ENCODE measurements around the gene NRP1.

NRP1 gene

DNA sequence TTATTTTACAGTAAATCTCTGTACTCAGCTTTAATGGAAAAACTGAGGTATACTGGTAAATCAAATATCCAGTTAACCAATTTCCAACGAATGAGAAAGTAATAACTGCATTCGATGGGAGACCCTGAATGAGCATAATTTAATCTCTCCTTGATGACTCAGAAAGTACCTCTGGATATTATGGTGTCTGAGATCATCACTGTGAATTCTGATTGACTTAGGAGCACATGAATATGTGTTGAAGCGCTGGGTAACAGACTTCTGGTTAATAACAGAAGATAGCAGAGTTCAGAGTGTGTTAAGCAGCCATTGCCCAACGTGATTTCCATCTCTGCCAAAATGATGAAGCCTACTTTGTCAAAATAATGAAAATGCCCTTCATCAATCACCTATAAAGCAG is 116.6 kb downstream of the NRP1 start:
- Mint-ChIP-seq H3K4me3 (no peak overlapping the region), H3K27ac (no peak overlapping the region), H3K4me1 (peaks cover 19% of the 10 kb centered on the region), H3K9me3 (peaks cover 6% of the 10 kb centered on the region), H3K36me3 (peaks cover 3% of the 10 kb centered on the region), H3K27me3 (no peaks in the 10 kb centered on the region)

DNA sequence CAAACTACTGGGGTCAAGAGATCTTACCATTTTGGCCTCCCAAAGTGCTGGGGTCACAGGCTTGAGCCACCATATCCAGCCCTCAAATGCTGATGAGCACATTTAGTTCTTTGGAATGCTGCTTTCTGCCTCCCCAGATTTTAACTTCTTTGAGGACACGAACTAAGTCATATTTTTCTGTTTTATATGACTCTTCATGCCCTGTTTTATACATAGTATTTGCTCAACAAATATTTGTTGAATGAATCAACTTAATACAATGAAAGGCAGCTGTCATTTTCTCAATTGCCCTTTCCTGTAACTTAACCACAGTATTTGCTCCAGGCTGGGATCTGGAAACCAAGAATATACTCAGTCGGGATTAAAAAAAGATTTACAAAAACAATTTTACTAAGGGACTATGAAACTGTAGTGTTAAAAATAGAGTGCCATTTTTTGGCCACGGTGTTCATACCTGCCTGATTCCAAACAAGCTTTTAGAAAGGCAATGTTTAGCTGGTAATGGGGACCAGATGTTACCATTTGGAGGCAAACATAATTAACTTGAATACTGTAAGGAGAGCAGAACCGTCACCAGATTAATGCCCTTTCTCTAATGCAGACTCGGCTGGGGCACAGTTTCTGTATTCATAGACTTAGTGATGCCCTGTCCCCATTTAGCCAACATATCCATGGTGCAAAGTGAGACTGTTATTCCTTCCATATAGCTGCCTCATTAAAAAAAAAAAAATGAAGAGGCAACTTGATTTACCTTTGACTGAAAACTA is 117.6 kb downstream of the NRP1 start:
- Mint-ChIP-seq H3K36me3 (peaks cover 3% of the 10 kb centered on the region), H3K27ac (no peak overlapping the region), H3K4me1 (peaks cover 19% of the 10 kb centered on the region), H3K4me3 (no peak overlapping the region), H3K27me3 (no peaks in the 10 kb centered on the region), H3K9me3 (peaks cover 6% of the 10 kb centered on the region)

DNA sequence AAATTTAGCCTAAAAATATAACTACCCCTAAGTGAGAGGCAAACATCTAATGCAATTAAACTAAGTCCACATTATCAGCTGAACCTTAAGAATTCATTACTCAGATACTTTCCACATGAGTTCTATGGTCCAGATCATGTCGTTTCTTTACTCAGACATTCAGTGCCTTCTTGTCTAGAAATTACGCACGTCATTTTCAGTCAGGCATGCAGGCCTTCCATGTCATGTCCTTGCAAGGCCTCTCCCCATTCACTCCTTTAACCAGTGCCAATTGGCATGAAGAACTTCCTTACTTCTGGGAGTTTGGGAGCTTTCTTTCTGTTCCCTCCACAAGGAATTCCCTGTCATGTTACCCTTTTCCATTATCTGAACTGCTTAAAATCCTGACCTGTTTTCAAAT is 118.8 kb downstream of the NRP1 start:
- H3K27ac Mint-ChIP-seq: peak overlapping the region; percentile 30
- H3K4me1 Mint-ChIP-seq: peaks cover 30% of the 10 kb centered on the region
- no peaks in the 10 kb centered on the region for H3K27me3 Mint-ChIP-seq
- peaks cover 3% of the 10 kb centered on the region for H3K36me3 Mint-ChIP-seq
- peaks cover 6% of the 10 kb centered on the region for H3K9me3 Mint-ChIP-seq
- no peak overlapping the region for H3K4me3 Mint-ChIP-seq

GRCh38 chr10:33215154-33215553 is 119.3 kb downstream of the NRP1 start:
- Mint-ChIP-seq H3K27me3 (no peaks in the 10 kb centered on the region), H3K4me1 (peaks cover 34% of the 10 kb centered on the region), H3K27ac (no peak overlapping the region), H3K36me3 (peaks cover 3% of the 10 kb centered on the region), H3K4me3 (no peak overlapping the region), H3K9me3 (peaks cover 6% of the 10 kb centered on the region)

DNA sequence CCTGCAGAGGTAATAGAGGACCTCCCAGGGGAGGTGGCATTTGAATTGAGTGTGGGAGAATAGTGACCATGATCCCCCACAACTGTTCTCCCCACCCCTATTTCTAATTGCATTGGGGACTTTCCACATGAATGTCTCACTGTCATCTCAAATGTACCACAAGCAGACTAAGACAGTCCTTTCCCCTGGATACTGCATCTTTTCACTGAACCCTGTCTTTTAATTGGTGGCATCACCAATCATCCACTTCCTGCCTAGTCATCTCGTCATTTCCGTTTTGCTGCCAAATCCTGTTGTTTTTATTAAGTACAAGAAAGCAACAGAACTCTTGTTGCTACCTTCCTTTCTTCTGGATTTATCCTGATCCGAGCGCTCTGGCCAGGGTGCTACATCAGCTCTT is 120.3 kb downstream of the NRP1 start:
- H3K36me3 Mint-ChIP-seq: peaks cover 3% of the 10 kb centered on the region
- H3K4me1 Mint-ChIP-seq: peaks cover 34% of the 10 kb centered on the region
- no peak overlapping the region for H3K4me3 Mint-ChIP-seq
- peaks cover 6% of the 10 kb centered on the region for H3K9me3 Mint-ChIP-seq
- H3K27ac Mint-ChIP-seq: peak overlapping the region; percentile 43
- H3K27me3 Mint-ChIP-seq: no peaks in the 10 kb centered on the region

GRCh38 chr10:33212061-33212748 is 122.3 kb downstream of the NRP1 start:
- Mint-ChIP-seq H3K9me3 (peaks cover 6% of the 10 kb centered on the region), H3K27ac (no peak overlapping the region), H3K27me3 (no peaks in the 10 kb centered on the region), H3K36me3 (peaks cover 3% of the 10 kb centered on the region), H3K4me3 (no peak overlapping the region), H3K4me1 (peaks cover 34% of the 10 kb centered on the region)

GRCh38 chr10:33211106-33211878 is 123.2 kb downstream of the NRP1 start:
- peak overlapping the region; percentile 30 for H3K4me3 Mint-ChIP-seq
- H3K27ac Mint-ChIP-seq: peak overlapping the region; percentile 90
- H3K4me1 Mint-ChIP-seq: peaks cover 34% of the 10 kb centered on the region
- H3K27me3 Mint-ChIP-seq: no peaks in the 10 kb centered on the region
- H3K9me3 Mint-ChIP-seq: peaks cover 6% of the 10 kb centered on the region
- H3K36me3 Mint-ChIP-seq: peaks cover 3% of the 10 kb centered on the region

GRCh38 chr10:33209802-33210201 is 124.7 kb downstream of the NRP1 start:
- Mint-ChIP-seq H3K27me3 (no peaks in the 10 kb centered on the region), H3K4me1 (peaks cover 25% of the 10 kb centered on the region), H3K9me3 (peaks cover 6% of the 10 kb centered on the region), H3K27ac (no peak overlapping the region), H3K36me3 (peaks cover 3% of the 10 kb centered on the region), H3K4me3 (no peak overlapping the region)

- Mint-ChIP-seq H3K9me3 (no peaks in the 10 kb centered on the region), H3K4me1 (peaks cover 15% of the 10 kb centered on the region), H3K4me3 (no peak overlapping the region), H3K27me3 (no peaks in the 10 kb centered on the region), H3K36me3 (no peaks in the 10 kb centered on the region), H3K27ac (peak overlapping the region; percentile 35)
These were observed 126.3 kb downstream of the NRP1 start for GRCh38 chr10:33208166-33208565.

GRCh38 chr10:33204031-33204430 is 130.4 kb downstream of the NRP1 start:
- Mint-ChIP-seq H3K4me1 (no peaks in the 10 kb centered on the region), H3K9me3 (no peaks in the 10 kb centered on the region), H3K27me3 (no peaks in the 10 kb centered on the region), H3K4me3 (no peak overlapping the region), H3K36me3 (no peaks in the 10 kb centered on the region), H3K27ac (no peak overlapping the region)

- no peak overlapping the region for H3K27ac Mint-ChIP-seq
- H3K4me1 Mint-ChIP-seq: no peaks in the 10 kb centered on the region
These were observed 132.5 kb downstream of the NRP1 start for GRCh38 chr10:33201971-33202370.

DNA sequence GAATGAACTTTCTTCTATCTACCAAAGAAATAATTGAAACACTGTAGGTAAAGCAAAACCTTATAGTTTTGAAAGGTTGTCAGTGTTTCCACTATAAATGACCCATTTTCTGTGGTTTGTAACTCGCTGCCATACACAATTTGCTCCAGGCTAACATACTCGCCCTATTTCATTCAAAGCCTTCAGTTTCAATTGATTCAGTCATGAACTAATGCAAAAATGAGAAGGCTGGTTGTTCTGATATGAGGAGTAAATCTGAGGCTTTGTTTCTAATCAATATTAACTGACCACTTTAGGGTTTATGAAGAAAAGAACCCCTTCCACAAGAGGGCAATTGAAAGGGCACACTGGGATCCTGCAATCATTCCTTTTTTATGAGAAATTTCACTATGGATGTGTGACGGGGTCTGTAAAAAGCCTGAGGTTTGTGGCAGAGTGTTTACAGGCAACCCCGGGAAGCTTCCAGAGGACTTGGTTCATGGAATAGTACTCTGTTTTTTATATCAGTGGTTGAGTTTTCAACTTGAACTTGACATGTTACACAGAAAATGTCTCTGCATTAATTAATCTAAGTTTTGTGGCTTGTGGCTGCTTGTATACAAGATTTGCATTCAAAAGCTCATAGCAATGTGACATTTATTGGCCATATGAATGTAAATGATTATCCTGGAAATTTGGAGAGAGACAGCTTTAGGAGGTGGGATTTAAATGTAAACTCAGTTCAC is 133.2 kb downstream of the NRP1 start:
- Mint-ChIP-seq H3K4me3 (no peak overlapping the region), H3K27me3 (peaks cover 4% of the 10 kb centered on the region), H3K27ac (no peak overlapping the region), H3K36me3 (no peaks in the 10 kb centered on the region), H3K9me3 (no peaks in the 10 kb centered on the region), H3K4me1 (no peaks in the 10 kb centered on the region)

More at GRCh38 chr10:33201971-33202370, 132.5 kb downstream of the NRP1 start:
- H3K9me3 Mint-ChIP-seq: no peaks in the 10 kb centered on the region
- no peaks in the 10 kb centered on the region for H3K36me3 Mint-ChIP-seq
- no peak overlapping the region for H3K4me3 Mint-ChIP-seq
- peaks cover 4% of the 10 kb centered on the region for H3K27me3 Mint-ChIP-seq

- H3K36me3 Mint-ChIP-seq: no peaks in the 10 kb centered on the region
- H3K4me3 Mint-ChIP-seq: no peak overlapping the region
- no peaks in the 10 kb centered on the region for H3K9me3 Mint-ChIP-seq
- H3K27ac Mint-ChIP-seq: no peak overlapping the region
- H3K27me3 Mint-ChIP-seq: peaks cover 4% of the 10 kb centered on the region
- H3K4me1 Mint-ChIP-seq: no peaks in the 10 kb centered on the region
These were observed 134.7 kb downstream of the NRP1 start for GRCh38 chr10:33199731-33200232.

DNA sequence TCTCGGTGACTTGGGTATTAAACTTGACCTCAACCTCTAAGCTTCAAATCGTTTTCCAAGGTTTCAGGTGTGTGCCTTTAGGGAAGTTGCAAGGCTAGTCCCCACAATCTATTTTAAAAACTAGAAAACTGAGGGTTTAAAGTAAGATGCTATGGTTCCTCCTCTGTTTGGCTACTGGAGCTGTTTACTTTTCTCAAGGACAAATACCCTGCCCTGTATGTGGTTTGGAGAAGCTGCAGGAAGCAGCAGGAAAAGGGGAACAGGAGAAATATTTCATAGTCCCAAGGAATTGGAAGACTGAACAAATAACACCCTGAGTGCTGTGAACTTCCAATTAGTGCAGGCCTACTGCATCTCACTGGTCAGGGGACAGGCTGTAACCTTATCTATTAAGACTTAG is 135.9 kb downstream of the NRP1 start:
- Mint-ChIP-seq H3K4me3 (no peak overlapping the region), H3K36me3 (no peaks in the 10 kb centered on the region)

More for the DNA sequence above, 135.9 kb downstream of the NRP1 start:
- Mint-ChIP-seq H3K9me3 (no peaks in the 10 kb centered on the region), H3K27me3 (peaks cover 5% of the 10 kb centered on the region), H3K4me1 (peaks cover 2% of the 10 kb centered on the region), H3K27ac (no peak overlapping the region)

All from activated naive CD4-positive, alpha-beta T cell treated with anti-CD3 and anti-CD28 coated beads, Interleukin-2, amount 50 U/mL, for 24 hours (primary cell).